H9 (cell line): Measurements from ENCODE around the gene CLEC2D. TPM values are rescaled to one million over a fixed set of nuclear protein-coding genes. Genes with fewer than 3 reads are reported as not detected.

Experiments used
- DNase-seq: peaks from one replicate; pipeline ENCODE4 v3.0.0-alpha.2; 2017
- H2AFZ ChIP-seq: one replicate; pipeline ENCODE4 v1.6.1; 2013; ENCODE audit warnings: mild to moderate bottlenecking, low read length, control low read depth, moderate library complexity
- H2AK5ac ChIP-seq: 2 replicates; pipeline ENCODE4 v1.6.1; 2013; ENCODE audit warnings: low read length, control low read depth, mixed read lengths; ENCODE audit not compliant: insufficient read length
- H2BK120ac ChIP-seq: one replicate; pipeline ENCODE4 v1.6.1; 2013; ENCODE audit warnings: low read depth, mild to moderate bottlenecking, low read length, control low read depth, inconsistent platforms; ENCODE audit not compliant: poor library complexity, severe bottlenecking
- H2BK12ac ChIP-seq: 2 replicates; pipeline ENCODE4 v1.6.1; 2013; ENCODE audit warnings: low read length, control low read depth, mixed read lengths, low read depth; ENCODE audit not compliant: insufficient read length
- H2BK15ac ChIP-seq: 2 replicates; pipeline ENCODE4 v1.6.1; 2013; ENCODE audit warnings: low read depth, low read length, control low read depth
- H2BK20ac ChIP-seq: one replicate; pipeline ENCODE4 v1.6.1; 2013; ENCODE audit warnings: low read depth, mild to moderate bottlenecking, low read length, control low read depth, inconsistent platforms; ENCODE audit not compliant: poor library complexity, severe bottlenecking
- H2BK5ac ChIP-seq: 2 replicates; pipeline ENCODE4 v1.6.1; 2013; ENCODE audit warnings: low read length, control low read depth, mixed read lengths; ENCODE audit not compliant: insufficient read length
- H3K14ac ChIP-seq: 2 replicates; pipeline ENCODE4 v1.6.1; 2013; ENCODE audit warnings: low read length, control low read depth; ENCODE audit not compliant: insufficient read depth
- H3K18ac ChIP-seq: 2 replicates; pipeline ENCODE4 v1.6.1; 2013; ENCODE audit warnings: low read depth, mild to moderate bottlenecking, mixed read lengths, low read length, control low read depth; ENCODE audit not compliant: insufficient read length
- H3K23ac ChIP-seq: 2 replicates; pipeline ENCODE4 v1.6.1; 2013; ENCODE audit warnings: low read length, control low read depth, mixed read lengths, low read depth; ENCODE audit not compliant: insufficient read length
- H3K23me2 ChIP-seq: 2 replicates; pipeline ENCODE4 v1.6.1; 2013; ENCODE audit warnings: low read depth, mild to moderate bottlenecking, mixed read lengths, low read length, control low read depth; ENCODE audit not compliant: insufficient read length, poor library complexity, severe bottlenecking
- H3K27ac ChIP-seq: 2 replicates; pipeline ENCODE4 v1.5.1; 2013; ENCODE audit warnings: low read length, control low read depth, mixed read lengths, low read depth; ENCODE audit not compliant: insufficient read length
- H3K27me3 ChIP-seq: 2 replicates; pipeline ENCODE4 v1.6.1; 2013; ENCODE audit warnings: low read length, control low read depth, inconsistent platforms; ENCODE audit not compliant: insufficient read depth
- H3K4ac ChIP-seq: 2 replicates; pipeline ENCODE4 v1.6.1; 2013; ENCODE audit warnings: low read depth, mild to moderate bottlenecking, control low read depth, inconsistent platforms, low read length, moderate library complexity
- H3K4me1 ChIP-seq: 2 replicates; pipeline ENCODE4 v1.6.1; 2013; ENCODE audit warnings: low read length, control low read depth, inconsistent platforms; ENCODE audit not compliant: insufficient read depth
- H3K4me2 ChIP-seq: 2 replicates; pipeline ENCODE4 v1.6.1; 2013; ENCODE audit warnings: low read length, control low read depth, mixed read lengths; ENCODE audit not compliant: insufficient read length, insufficient read depth
- H3K56ac ChIP-seq: 2 replicates; pipeline ENCODE4 v1.6.1; 2013; ENCODE audit warnings: low read depth, mild to moderate bottlenecking, mixed read lengths, low read length, control low read depth; ENCODE audit not compliant: insufficient read length
- H3K79me1 ChIP-seq: 2 replicates; pipeline ENCODE4 v1.6.1; 2013; ENCODE audit warnings: low read depth, mild to moderate bottlenecking, moderate library complexity, low read length, control low read depth, inconsistent platforms; ENCODE audit not compliant: insufficient read depth, poor library complexity, severe bottlenecking
- H3K79me2 ChIP-seq: 2 replicates; pipeline ENCODE4 v1.6.1; 2013; ENCODE audit warnings: low read length, control low read depth, inconsistent platforms; ENCODE audit not compliant: insufficient read depth
- H3K9ac ChIP-seq: 2 replicates; pipeline ENCODE4 v1.6.1; 2013; ENCODE audit warnings: low read length, control low read depth, mixed read lengths; ENCODE audit not compliant: insufficient read length; ENCODE audit errors: extremely low read depth
- H3K9me3 ChIP-seq: one replicate; pipeline ENCODE4 v1.6.1; 2013; ENCODE audit warnings: low read depth, low read length, inconsistent platforms; ENCODE audit not compliant: control insufficient read depth
- H3T11ph ChIP-seq: one replicate; pipeline ENCODE4 v1.6.1; 2013; ENCODE audit warnings: mild to moderate bottlenecking, low read length, control low read depth, inconsistent platforms
- H4K20me1 ChIP-seq: one replicate; pipeline ENCODE4 v1.6.1; 2013; ENCODE audit not compliant: control insufficient read depth, insufficient read length, insufficient read depth
- H4K5ac ChIP-seq: 2 replicates; pipeline ENCODE4 v1.6.1; 2013; ENCODE audit warnings: low read depth, mild to moderate bottlenecking, mixed read lengths, low read length, control low read depth; ENCODE audit not compliant: insufficient read length
- H4K8ac ChIP-seq: replicated peaks from 2 replicates; pipeline ENCODE4 v1.6.1; 2013; ENCODE audit warnings: low read length, control low read depth, mixed read lengths, low read depth; ENCODE audit not compliant: insufficient read length
- H4K91ac ChIP-seq: 2 replicates; pipeline ENCODE4 v1.6.1; 2013; ENCODE audit warnings: low read depth, mild to moderate bottlenecking, moderate library complexity, mixed read lengths, low read length, control low read depth; ENCODE audit not compliant: insufficient read length
- H3K27ac Mint-ChIP-seq, 3 experiments: 2 replicates in 2 of 3; 3 replicates in 1 of 3; pipeline ENCODE4 v1.8.0; 2020 to 2021; ENCODE audit warnings: mixed read lengths in 3 of 3, mild to moderate bottlenecking in 1 of 3, moderate library complexity in 1 of 3
- H3K27me3 Mint-ChIP-seq: 2 replicates; pipeline ENCODE4 v1.8.0; 2021; ENCODE audit warnings: low read depth, mild to moderate bottlenecking, moderate library complexity, mixed read lengths
- H3K36me3 Mint-ChIP-seq, 3 experiments: 2 replicates in 2 of 3; 3 replicates in 1 of 3; pipeline ENCODE4 v1.8.0; 2020 to 2021; ENCODE audit warnings: low read depth in 3 of 3, mixed read lengths in 3 of 3; ENCODE audit not compliant: insufficient read depth in 1 of 3
- H3K4me1 Mint-ChIP-seq, 2 experiments: 2 replicates each; pipeline ENCODE4 v1.8.0; 2020; ENCODE audit warnings: mixed read lengths in 2 of 2
- H3K4me3 Mint-ChIP-seq, 2 experiments: 2 replicates in 1 of 2; 3 replicates in 1 of 2; pipeline ENCODE4 v1.8.0; 2020 to 2021; ENCODE audit warnings: mild to moderate bottlenecking in 2 of 2, mixed read lengths in 2 of 2, moderate library complexity in 1 of 2
- H3K9me3 Mint-ChIP-seq, 2 experiments: 2 replicates in 1 of 2; 3 replicates in 1 of 2; pipeline ENCODE4 v1.8.0; 2020; ENCODE audit warnings: mild to moderate bottlenecking in 2 of 2, mixed read lengths in 2 of 2, moderate library complexity in 1 of 2
- whole genome bisulfite sequencing: extraction: QIAGEN DNeasy Blood & Tissue Kit; methylation state at CpG from one replicate; pipeline ENCODE4 v1.1.7; 2013; ENCODE audit warnings: missing lambda C conversion rate, low lambda C conversion rate, mixed read lengths; ENCODE audit not compliant: insufficient read length; ENCODE audit errors: extremely low coverage; 5-methylcytosine and 5-hydroxymethylcytosine counted together
- total RNA-seq: library from RNA; stranded (reverse); gene quantifications from 2 replicates; pipeline ENCODE4 v1.2.1, GENCODE V29; 2021
- TF ChIP-seq, protein P1 (sequence below): fragments of 200-600 bp; sonication (generic); conservative IDR thresholded peaks from 3 replicates; pipeline ENCODE4 v1.8.0; 2021; ENCODE audit warnings: antibody characterized with exemption, mild to moderate bottlenecking

CLEC2D gene
- total RNA-seq, 1 experiment from 2014 or later, result 2.1 TPM

DNA sequence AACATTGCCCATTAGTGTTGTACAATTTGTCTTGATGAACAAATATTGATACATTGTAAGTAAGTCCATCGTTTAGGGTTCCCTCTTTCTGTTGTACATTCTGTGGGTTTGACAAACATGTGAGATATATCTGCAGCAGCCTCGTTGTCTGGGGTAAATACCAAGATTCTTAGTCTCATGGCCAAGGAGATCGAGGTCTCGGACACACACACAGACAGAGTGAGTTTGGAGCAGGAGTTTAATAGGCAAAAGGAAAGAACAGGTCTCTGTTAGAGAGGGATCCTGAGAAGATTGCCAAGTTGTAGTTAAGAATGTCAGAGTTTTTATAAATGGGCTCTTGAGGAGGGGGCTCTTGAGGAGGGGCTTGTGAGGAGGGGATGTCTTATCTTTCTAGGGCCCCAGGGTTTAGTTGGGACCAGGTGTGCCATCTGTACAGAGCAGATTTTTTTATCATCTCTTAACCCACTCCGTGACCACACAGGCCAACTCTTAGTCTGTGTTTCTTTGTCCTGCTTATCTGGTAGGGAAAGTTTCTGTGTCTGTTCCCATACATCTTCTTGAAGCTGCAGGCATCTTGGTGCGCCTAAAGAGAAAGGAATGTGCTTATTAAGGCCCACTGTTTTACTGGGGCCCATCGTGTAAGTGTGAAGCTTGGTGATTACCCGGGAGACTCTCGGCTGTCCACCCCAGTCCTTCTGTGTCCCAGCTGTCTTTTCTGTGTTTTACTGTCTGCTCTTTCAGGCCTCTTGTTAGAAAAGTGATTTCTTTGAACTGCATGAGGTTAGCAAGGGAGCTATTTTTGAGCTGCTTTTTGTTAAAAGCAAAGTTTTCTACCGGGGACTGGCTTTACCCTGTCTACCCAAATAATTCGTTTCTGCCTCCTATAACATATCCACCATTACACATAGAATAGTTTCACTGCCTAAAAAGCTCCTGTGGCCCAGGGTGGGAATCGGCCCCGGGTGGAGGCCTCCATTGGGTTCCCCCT is 22.4 kb upstream of the CLEC2D start:
- H4K20me1 ChIP-seq, result no peaks in the 10 kb centered on the region
- peaks cover 14% of the 10 kb centered on the region for H3K23me2 ChIP-seq
- H2AFZ ChIP-seq, result no peak overlapping the region
- Mint-ChIP-seq H3K27ac (peak overlapping the region in 1 of 3 experiments; percentile 94; a peak in 5 of 7 replicates), H3K36me3 (peaks cover 6 to 9% (median 8%) of the 10 kb centered on the region in 3 experiments; a peak in 6 of 7 replicates), H3K9me3 (peaks cover 0 to 4% of the 10 kb centered on the region in 2 experiments; a peak in 2 of 5 replicates), H3K4me3 (peak overlapping the region; percentile 88 to 89), H3K4me1 (peaks cover 36 to 37% of the 10 kb centered on the region in 2 experiments), H3K27me3 (no peaks in the 10 kb centered on the region; the same call in 1 of the 2 replicates)
- peak overlapping the region; percentile 98 for H3K4me2 ChIP-seq
- WGBS, result no CpG with 5 or more reads among the region's 13 CpGs
- H3K27me3 ChIP-seq, result no peaks in the 10 kb centered on the region
- H4K91ac ChIP-seq, result no peak overlapping the region
- peaks cover 7% of the 10 kb centered on the region; the same call in 1 of the 2 replicates for H3K4me1 ChIP-seq
- H4K8ac ChIP-seq, result no peak overlapping the region
- no peak overlapping the region for H2BK12ac ChIP-seq
- no peak overlapping the region for H3K23ac ChIP-seq
- H3K27ac ChIP-seq, result no peak overlapping the region
- H2BK15ac ChIP-seq, result no peak overlapping the region
- H2BK5ac ChIP-seq, result no peak overlapping the region
- H3K79me2 ChIP-seq, result no peaks in the 10 kb centered on the region; the same call in 1 of the 2 replicates
- peak overlapping the region; percentile 85 for H4K5ac ChIP-seq
- H3K14ac ChIP-seq, result peak overlapping the region; percentile 37; the same call in 1 of the 2 replicates
- H3K9ac ChIP-seq, result peak overlapping the region; percentile 18
- H2BK120ac ChIP-seq, result no peak overlapping the region
- no peak for DNase-seq
- H3T11ph ChIP-seq, result no peak overlapping the region
- no peak overlapping the region for H2BK20ac ChIP-seq
- TF ChIP-seq, protein P1, sequence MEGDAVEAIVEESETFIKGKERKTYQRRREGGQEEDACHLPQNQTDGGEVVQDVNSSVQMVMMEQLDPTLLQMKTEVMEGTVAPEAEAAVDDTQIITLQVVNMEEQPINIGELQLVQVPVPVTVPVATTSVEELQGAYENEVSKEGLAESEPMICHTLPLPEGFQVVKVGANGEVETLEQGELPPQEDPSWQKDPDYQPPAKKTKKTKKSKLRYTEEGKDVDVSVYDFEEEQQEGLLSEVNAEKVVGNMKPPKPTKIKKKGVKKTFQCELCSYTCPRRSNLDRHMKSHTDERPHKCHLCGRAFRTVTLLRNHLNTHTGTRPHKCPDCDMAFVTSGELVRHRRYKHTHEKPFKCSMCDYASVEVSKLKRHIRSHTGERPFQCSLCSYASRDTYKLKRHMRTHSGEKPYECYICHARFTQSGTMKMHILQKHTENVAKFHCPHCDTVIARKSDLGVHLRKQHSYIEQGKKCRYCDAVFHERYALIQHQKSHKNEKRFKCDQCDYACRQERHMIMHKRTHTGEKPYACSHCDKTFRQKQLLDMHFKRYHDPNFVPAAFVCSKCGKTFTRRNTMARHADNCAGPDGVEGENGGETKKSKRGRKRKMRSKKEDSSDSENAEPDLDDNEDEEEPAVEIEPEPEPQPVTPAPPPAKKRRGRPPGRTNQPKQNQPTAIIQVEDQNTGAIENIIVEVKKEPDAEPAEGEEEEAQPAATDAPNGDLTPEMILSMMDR, result no peak
- H3K56ac ChIP-seq, result no peak overlapping the region
- H2AK5ac ChIP-seq, result no peak overlapping the region
- H3K9me3 ChIP-seq, result no peaks in the 10 kb centered on the region
- H3K18ac ChIP-seq, result no peak overlapping the region
- no peaks in the 10 kb centered on the region for H3K79me1 ChIP-seq
- no peak overlapping the region for H3K4ac ChIP-seq
